HEK293 (cell line): ENCODE measurements around the gene C1orf74.
A peak's percentile ranks its signal among the peaks of the same experiment; 100 is the strongest.

Experiments
- BCL11A ChIP-seq: fragments of 450-650 bp; formaldehyde crosslinking; IDR thresholded peaks from 2 replicates; pipeline ENCODE4 v1.5.1; 2016; ENCODE audit warnings: low read depth, missing biosample characterization, missing genetic modification characterization
- GLIS1 ChIP-seq: fragments of 450-650 bp; formaldehyde crosslinking; IDR thresholded peaks from 2 replicates; pipeline ENCODE4 v1.5.1; 2016; ENCODE audit warnings: missing biosample characterization, missing genetic modification characterization
- PRDM10 ChIP-seq: fragments of 450-650 bp; formaldehyde crosslinking; IDR thresholded peaks from 2 replicates; pipeline ENCODE4 v1.5.1; 2016; ENCODE audit warnings: missing biosample characterization, missing genetic modification characterization
- REPIN1 ChIP-seq: fragments of 450-650 bp; formaldehyde crosslinking; IDR thresholded peaks from 2 replicates; pipeline ENCODE4 v1.5.1; 2017; ENCODE audit warnings: missing biosample characterization, missing genetic modification characterization, low read depth
- ZBTB1 ChIP-seq: fragments of 450-650 bp; formaldehyde crosslinking; IDR thresholded peaks from 2 replicates; pipeline ENCODE4 v1.5.1; 2016; ENCODE audit warnings: missing biosample characterization, missing genetic modification characterization
- ZBTB17 ChIP-seq: fragments of 450-650 bp; formaldehyde crosslinking; IDR thresholded peaks from 2 replicates; pipeline ENCODE4 v1.5.1; 2016; ENCODE audit warnings: missing biosample characterization, missing genetic modification characterization
- ZBTB48 ChIP-seq: fragments of 450-650 bp; formaldehyde crosslinking; IDR thresholded peaks from 2 replicates; pipeline ENCODE4 v1.5.1; 2016; ENCODE audit warnings: missing biosample characterization, missing genetic modification characterization
- ZEB2 ChIP-seq: fragments of 450-650 bp; formaldehyde crosslinking; IDR thresholded peaks from 2 replicates; pipeline ENCODE4 v1.5.1; 2016; ENCODE audit warnings: missing biosample characterization, missing genetic modification characterization
- ZNF202 ChIP-seq: fragments of 450-650 bp; formaldehyde crosslinking; IDR thresholded peaks from 2 replicates; pipeline ENCODE4 v1.5.1; 2016; ENCODE audit warnings: missing biosample characterization, missing genetic modification characterization, borderline replicate concordance
- ZNF239 ChIP-seq: fragments of 450-650 bp; formaldehyde crosslinking; IDR thresholded peaks from 2 replicates; pipeline ENCODE4 v1.5.1; 2016; ENCODE audit warnings: missing biosample characterization, missing genetic modification characterization
- ZNF274 ChIP-seq, 2 experiments: fragments of 200-500 bp in 1 of 2; fragments of 450-650 bp in 1 of 2; sonication (Bioruptor generic) in 1 of 2; formaldehyde crosslinking in 1 of 2; IDR thresholded peaks; 2 replicates each; pipeline versions ENCODE4 v1.5.1 to v1.6.1; 2014 to 2016; ENCODE audit warnings: borderline replicate concordance in 1 of 2, inconsistent platforms in 1 of 2, low read length in 1 of 2, missing biosample characterization in 1 of 2, missing genetic modification characterization in 1 of 2
- ZNF341 ChIP-seq: fragments of 450-650 bp; formaldehyde crosslinking; IDR thresholded peaks from 2 replicates; pipeline ENCODE4; 2016; ENCODE audit warnings: low read depth, missing biosample characterization, missing genetic modification characterization
- ZNF398 ChIP-seq: fragments of 450-650 bp; formaldehyde crosslinking; IDR thresholded peaks from 2 replicates; pipeline ENCODE4 v1.5.1; 2017; ENCODE audit warnings: missing biosample characterization, missing genetic modification characterization
- ZNF560 ChIP-seq: fragments of 450-650 bp; formaldehyde crosslinking; IDR thresholded peaks from 2 replicates; pipeline ENCODE4 v1.5.1; 2017; ENCODE audit warnings: missing biosample characterization, missing genetic modification characterization, borderline replicate concordance
- TF ChIP-seq, protein P1 (sequence below): fragments of 450-650 bp; formaldehyde crosslinking; IDR thresholded peaks from 2 replicates; pipeline ENCODE4 v1.5.0; 2017; ENCODE audit warnings: missing biosample characterization, missing genetic modification characterization, borderline replicate concordance
- TF ChIP-seq, protein P2 (sequence below): fragments of 450-650 bp; formaldehyde crosslinking; conservative IDR thresholded peaks from 2 replicates; pipeline ENCODE4 v1.5.1; 2016; ENCODE audit warnings: low read depth, missing biosample characterization, missing genetic modification characterization
- TF ChIP-seq, protein P3 (sequence below): fragments of 450-650 bp; formaldehyde crosslinking; IDR thresholded peaks from 2 replicates; pipeline ENCODE4 v1.5.1; 2017; ENCODE audit warnings: missing biosample characterization, missing genetic modification characterization
- TF ChIP-seq, protein P4 (sequence below): fragments of 450-650 bp; IDR thresholded peaks from 2 replicates; pipeline ENCODE4 v1.5.1; 2018; ENCODE audit warnings: missing biosample characterization, missing genetic modification characterization

Gene C1orf74

GRCh38 chr1:209747580-209748262, 36.6 kb downstream of the C1orf74 start (continued):
- TF ChIP-seq PRDM10 (peak; percentile 66), ZEB2 (tag by site-specific recombination) (peak; percentile 96), ZNF398 (tag by site-specific recombination) (no peak), ZNF239 (tag by site-specific recombination) (no peak), ZNF341 (tag by site-specific recombination) (no peak), GLIS1 (peak; percentile 91), ZNF560 (tag by site-specific recombination) (no peak), BCL11A (tag by site-specific recombination) (peak; percentile 71; the same call in 1 of the 2 replicates), ZBTB1 (tag by site-specific recombination) (no peak), ZNF274 (IDR thresholded peaks at IDR 0.05; ENCODE audit: low read length) (no peak), ZNF274 (tag by site-specific recombination; IDR thresholded peaks at IDR 0.05; ENCODE audit: borderline replicate concordance) (no peak), ZBTB17 (tag by site-specific recombination) (peak; percentile 72), ZNF202 (tag by site-specific recombination) (no peak), ZBTB48 (tag by site-specific recombination) (0 out of 2 replicates have a peak, but pooled peaks have one; percentile 29), REPIN1 (tag by site-specific recombination) (no peak)
- TF ChIP-seq, protein P1, sequence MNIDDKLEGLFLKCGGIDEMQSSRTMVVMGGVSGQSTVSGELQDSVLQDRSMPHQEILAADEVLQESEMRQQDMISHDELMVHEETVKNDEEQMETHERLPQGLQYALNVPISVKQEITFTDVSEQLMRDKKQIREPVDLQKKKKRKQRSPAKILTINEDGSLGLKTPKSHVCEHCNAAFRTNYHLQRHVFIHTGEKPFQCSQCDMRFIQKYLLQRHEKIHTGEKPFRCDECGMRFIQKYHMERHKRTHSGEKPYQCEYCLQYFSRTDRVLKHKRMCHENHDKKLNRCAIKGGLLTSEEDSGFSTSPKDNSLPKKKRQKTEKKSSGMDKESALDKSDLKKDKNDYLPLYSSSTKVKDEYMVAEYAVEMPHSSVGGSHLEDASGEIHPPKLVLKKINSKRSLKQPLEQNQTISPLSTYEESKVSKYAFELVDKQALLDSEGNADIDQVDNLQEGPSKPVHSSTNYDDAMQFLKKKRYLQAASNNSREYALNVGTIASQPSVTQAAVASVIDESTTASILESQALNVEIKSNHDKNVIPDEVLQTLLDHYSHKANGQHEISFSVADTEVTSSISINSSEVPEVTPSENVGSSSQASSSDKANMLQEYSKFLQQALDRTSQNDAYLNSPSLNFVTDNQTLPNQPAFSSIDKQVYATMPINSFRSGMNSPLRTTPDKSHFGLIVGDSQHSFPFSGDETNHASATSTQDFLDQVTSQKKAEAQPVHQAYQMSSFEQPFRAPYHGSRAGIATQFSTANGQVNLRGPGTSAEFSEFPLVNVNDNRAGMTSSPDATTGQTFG (tag by site-specific recombination): no peak
- TF ChIP-seq, protein P2, sequence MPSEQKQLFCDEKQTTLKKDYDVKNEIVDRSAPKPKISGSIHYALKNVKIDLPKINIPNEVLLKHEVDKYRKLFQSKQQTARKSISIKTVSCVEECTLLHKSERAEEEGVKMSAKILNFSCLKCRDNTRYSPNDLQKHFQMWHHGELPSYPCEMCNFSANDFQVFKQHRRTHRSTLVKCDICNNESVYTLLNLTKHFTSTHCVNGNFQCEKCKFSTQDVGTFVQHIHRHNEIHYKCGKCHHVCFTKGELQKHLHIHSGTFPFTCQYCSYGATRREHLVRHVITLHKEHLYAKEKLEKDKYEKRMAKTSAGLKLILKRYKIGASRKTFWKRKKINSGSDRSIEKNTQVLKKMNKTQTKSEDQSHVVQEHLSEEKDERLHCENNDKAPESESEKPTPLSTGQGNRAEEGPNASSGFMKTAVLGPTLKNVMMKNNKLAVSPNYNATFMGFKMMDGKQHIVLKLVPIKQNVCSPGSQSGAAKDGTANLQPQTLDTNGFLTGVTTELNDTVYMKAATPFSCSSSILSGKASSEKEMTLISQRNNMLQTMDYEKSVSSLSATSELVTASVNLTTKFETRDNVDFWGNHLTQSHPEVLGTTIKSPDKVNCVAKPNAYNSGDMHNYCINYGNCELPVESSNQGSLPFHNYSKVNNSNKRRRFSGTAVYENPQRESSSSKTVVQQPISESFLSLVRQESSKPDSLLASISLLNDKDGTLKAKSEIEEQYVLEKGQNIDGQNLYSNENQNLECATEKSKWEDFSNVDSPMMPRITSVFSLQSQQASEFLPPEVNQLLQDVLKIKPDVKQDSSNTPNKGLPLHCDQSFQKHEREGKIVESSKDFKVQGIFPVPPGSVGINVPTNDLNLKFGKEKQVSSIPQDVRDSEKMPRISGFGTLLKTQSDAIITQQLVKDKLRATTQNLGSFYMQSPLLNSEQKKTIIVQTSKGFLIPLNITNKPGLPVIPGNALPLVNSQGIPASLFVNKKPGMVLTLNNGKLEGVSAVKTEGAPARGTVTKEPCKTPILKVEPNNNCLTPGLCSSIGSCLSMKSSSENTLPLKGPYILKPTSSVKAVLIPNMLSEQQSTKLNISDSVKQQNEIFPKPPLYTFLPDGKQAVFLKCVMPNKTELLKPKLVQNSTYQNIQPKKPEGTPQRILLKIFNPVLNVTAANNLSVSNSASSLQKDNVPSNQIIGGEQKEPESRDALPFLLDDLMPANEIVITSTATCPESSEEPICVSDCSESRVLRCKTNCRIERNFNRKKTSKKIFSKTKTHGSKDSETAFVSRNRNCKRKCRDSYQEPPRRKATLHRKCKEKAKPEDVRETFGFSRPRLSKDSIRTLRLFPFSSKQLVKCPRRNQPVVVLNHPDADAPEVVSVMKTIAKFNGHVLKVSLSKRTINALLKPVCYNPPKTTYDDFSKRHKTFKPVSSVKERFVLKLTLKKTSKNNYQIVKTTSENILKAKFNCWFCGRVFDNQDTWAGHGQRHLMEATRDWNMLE (tag by site-specific recombination): peak; percentile 50
- TF ChIP-seq, protein P3, sequence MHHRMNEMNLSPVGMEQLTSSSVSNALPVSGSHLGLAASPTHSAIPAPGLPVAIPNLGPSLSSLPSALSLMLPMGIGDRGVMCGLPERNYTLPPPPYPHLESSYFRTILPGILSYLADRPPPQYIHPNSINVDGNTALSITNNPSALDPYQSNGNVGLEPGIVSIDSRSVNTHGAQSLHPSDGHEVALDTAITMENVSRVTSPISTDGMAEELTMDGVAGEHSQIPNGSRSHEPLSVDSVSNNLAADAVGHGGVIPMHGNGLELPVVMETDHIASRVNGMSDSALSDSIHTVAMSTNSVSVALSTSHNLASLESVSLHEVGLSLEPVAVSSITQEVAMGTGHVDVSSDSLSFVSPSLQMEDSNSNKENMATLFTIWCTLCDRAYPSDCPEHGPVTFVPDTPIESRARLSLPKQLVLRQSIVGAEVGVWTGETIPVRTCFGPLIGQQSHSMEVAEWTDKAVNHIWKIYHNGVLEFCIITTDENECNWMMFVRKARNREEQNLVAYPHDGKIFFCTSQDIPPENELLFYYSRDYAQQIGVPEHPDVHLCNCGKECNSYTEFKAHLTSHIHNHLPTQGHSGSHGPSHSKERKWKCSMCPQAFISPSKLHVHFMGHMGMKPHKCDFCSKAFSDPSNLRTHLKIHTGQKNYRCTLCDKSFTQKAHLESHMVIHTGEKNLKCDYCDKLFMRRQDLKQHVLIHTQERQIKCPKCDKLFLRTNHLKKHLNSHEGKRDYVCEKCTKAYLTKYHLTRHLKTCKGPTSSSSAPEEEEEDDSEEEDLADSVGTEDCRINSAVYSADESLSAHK (tag by site-specific recombination): no peak
- TF ChIP-seq, protein P4, sequence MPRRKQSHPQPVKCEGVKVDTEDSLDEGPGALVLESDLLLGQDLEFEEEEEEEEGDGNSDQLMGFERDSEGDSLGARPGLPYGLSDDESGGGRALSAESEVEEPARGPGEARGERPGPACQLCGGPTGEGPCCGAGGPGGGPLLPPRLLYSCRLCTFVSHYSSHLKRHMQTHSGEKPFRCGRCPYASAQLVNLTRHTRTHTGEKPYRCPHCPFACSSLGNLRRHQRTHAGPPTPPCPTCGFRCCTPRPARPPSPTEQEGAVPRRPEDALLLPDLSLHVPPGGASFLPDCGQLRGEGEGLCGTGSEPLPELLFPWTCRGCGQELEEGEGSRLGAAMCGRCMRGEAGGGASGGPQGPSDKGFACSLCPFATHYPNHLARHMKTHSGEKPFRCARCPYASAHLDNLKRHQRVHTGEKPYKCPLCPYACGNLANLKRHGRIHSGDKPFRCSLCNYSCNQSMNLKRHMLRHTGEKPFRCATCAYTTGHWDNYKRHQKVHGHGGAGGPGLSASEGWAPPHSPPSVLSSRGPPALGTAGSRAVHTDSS (tag by site-specific recombination): no peak
